ENCODE results near the gene EP400.

- TF ChIP-seq, protein P1, sequence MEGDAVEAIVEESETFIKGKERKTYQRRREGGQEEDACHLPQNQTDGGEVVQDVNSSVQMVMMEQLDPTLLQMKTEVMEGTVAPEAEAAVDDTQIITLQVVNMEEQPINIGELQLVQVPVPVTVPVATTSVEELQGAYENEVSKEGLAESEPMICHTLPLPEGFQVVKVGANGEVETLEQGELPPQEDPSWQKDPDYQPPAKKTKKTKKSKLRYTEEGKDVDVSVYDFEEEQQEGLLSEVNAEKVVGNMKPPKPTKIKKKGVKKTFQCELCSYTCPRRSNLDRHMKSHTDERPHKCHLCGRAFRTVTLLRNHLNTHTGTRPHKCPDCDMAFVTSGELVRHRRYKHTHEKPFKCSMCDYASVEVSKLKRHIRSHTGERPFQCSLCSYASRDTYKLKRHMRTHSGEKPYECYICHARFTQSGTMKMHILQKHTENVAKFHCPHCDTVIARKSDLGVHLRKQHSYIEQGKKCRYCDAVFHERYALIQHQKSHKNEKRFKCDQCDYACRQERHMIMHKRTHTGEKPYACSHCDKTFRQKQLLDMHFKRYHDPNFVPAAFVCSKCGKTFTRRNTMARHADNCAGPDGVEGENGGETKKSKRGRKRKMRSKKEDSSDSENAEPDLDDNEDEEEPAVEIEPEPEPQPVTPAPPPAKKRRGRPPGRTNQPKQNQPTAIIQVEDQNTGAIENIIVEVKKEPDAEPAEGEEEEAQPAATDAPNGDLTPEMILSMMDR (conservative IDR thresholded peaks at IDR 0.05; ENCODE audit: low read depth, low read length) = no peak
- TF ChIP-seq EZH2 (IDR thresholded peaks at IDR 0.05; ENCODE audit: borderline replicate concordance, low read depth, low read length, poor library complexity, severe bottlenecking) = no peak
These were observed 70.1 kb downstream of the EP400 start for GRCh38 chr12:132019891-132020290.
